ENCODE data around the gene MGAT4C. TPM values are rescaled to one million over a fixed set of nuclear protein-coding genes. Genes with fewer than 3 reads are reported as not detected.

MGAT4C gene
- total and polyA plus RNA-seq, 2 experiments from 2014 or later, result 4.5 to 4.7 TPM

- TF ChIP-seq EZH2 (IDR thresholded peaks at IDR 0.05; ENCODE audit: low read depth, unreplicated experiment) (no peak), POLR2AphosphoS5 (IDR thresholded peaks at IDR 0.05; ENCODE audit: low read depth) (no peak), STAT1 (IDR thresholded peaks at IDR 0.05; ENCODE audit: unreplicated experiment) (no peak), ZNF331 (CRISPR knock-in tag; IDR thresholded peaks at IDR 0.05; ENCODE audit: low read depth) (no peak)
- Mint-ChIP-seq H3K36me3 (ENCODE audit: low read depth) (no peaks in the 10 kb centered on the region), H3K9me3 (no peaks in the 10 kb centered on the region), H3K4me3 (no peak overlapping the region), H3K27ac (peak overlapping the region; percentile 30), H3K27me3 (ENCODE audit: insufficient read depth, low read depth, poor library complexity) (peaks cover 1% of the 10 kb centered on the region), H3K4me1 (peaks cover 23% of the 10 kb centered on the region)
- H3K36me3 ChIP-seq (ENCODE audit: insufficient read depth), result no peaks in the 10 kb centered on the region
- no peak overlapping the region for H2AFZ ChIP-seq
- H3K27ac ChIP-seq (ENCODE audit: low read depth), result no peak overlapping the region
- no peak overlapping the region for H3K4me3 ChIP-seq
- H3F3A ChIP-seq (replicated peaks; ENCODE audit: low read depth), result no peaks in the 10 kb centered on the region
- no peaks in the 10 kb centered on the region for H3K79me2 ChIP-seq (replicated peaks; ENCODE audit: insufficient read depth)
- H3K4me1 ChIP-seq (ENCODE audit: insufficient read depth), result 0 out of 2 replicates have a peak, but pooled peaks cover 5% of the 10 kb centered on the region
- H3K9me2 ChIP-seq (ENCODE audit: insufficient read depth), result no peaks in the 10 kb centered on the region
- DNase-seq (ENCODE audit: low spot score), result no peak
- no peaks in the 10 kb centered on the region for H3K27me3 ChIP-seq (ENCODE audit: insufficient read depth)
- H4K20me1 ChIP-seq (replicated peaks; ENCODE audit: insufficient read depth), result no peaks in the 10 kb centered on the region
- no peak for ATAC-seq
- H3K4me2 ChIP-seq, result no peak overlapping the region
These were observed 21.8 kb downstream of the MGAT4C start for GRCh38 chr12:86234316-86234855.

GRCh38 chr12:86233126-86233525 is 23.1 kb downstream of the MGAT4C start:
- Histone ChIP-seq H3K9me2 (ENCODE audit: insufficient read depth) (no peaks in the 10 kb centered on the region), H3K27ac (ENCODE audit: low read depth) (no peak overlapping the region), H3K4me1 (ENCODE audit: insufficient read depth) (0 out of 2 replicates have a peak, but pooled peaks cover 5% of the 10 kb centered on the region), H3K27me3 (ENCODE audit: insufficient read depth) (no peaks in the 10 kb centered on the region), H3K4me3 (no peak overlapping the region), H2AFZ (no peak overlapping the region), H3K4me2 (no peak overlapping the region), H3K36me3 (ENCODE audit: insufficient read depth) (no peaks in the 10 kb centered on the region), H3F3A (replicated peaks; ENCODE audit: low read depth) (no peaks in the 10 kb centered on the region), H4K20me1 (replicated peaks; ENCODE audit: insufficient read depth) (no peaks in the 10 kb centered on the region), H3K79me2 (replicated peaks; ENCODE audit: insufficient read depth) (no peaks in the 10 kb centered on the region)
- Mint-ChIP-seq H3K27me3 (ENCODE audit: insufficient read depth, low read depth, poor library complexity) (peaks cover 1% of the 10 kb centered on the region), H3K9me3 (no peaks in the 10 kb centered on the region), H3K36me3 (ENCODE audit: low read depth) (no peaks in the 10 kb centered on the region), H3K27ac (no peak overlapping the region), H3K4me1 (peaks cover 23% of the 10 kb centered on the region), H3K4me3 (no peak overlapping the region)
- no peak for ATAC-seq
- no peak for DNase-seq (ENCODE audit: low spot score)
- TF ChIP-seq CTCF (conservative IDR thresholded peaks at IDR 0.05; ENCODE audit: low read depth in 2 of 2), result no peak
- TF ChIP-seq ETS1 (IDR thresholded peaks at IDR 0.05), result no peak
- no peak for TF ChIP-seq EZH2 (IDR thresholded peaks at IDR 0.05; ENCODE audit: low read depth, unreplicated experiment)
- no peak for TF ChIP-seq POLR2AphosphoS5 (IDR thresholded peaks at IDR 0.05; ENCODE audit: low read depth)
- TF ChIP-seq EZH2phosphoT487 (IDR thresholded peaks at IDR 0.05; ENCODE audit: unreplicated experiment), result no peak
- TF ChIP-seq ZNF462 (CRISPR knock-in tag; IDR thresholded peaks at IDR 0.05), result no peak
- TF ChIP-seq JUNB (IDR thresholded peaks at IDR 0.05; ENCODE audit: unreplicated experiment), result no peak
- TF ChIP-seq ZNF114 (CRISPR knock-in tag; IDR thresholded peaks at IDR 0.05), result no peak

All from GM23338 (cell line).